WTC11 (cell line): ENCODE data around the gene NT5DC1. TPM values are rescaled to one million over a fixed set of nuclear protein-coding genes. Genes with fewer than 3 reads are reported as not detected.

Experiments
- ATAC-seq: fragments of 200-7000 bp; cut with Tn5 transposase; 2 replicates; pipeline ENCODE4 v1.10.0; 2021; ENCODE audit warnings: mild to moderate bottlenecking, moderate library complexity
- CTCF ChIA-PET: fragments of 300-600 bp; sonication (Branson Sonifier 250); formaldehyde crosslinking; loops from one replicate; lab custom pipeline; 2021; ENCODE audit warnings: antibody characterized with exemption; lab: Charles Lee
- POLR2A ChIA-PET: fragments of 350-600 bp; sonication (Branson Sonifier 250); formaldehyde crosslinking; loops from one replicate; lab custom pipeline; 2021; ENCODE audit warnings: antibody characterized with exemption; lab: Charles Lee
- DNase-seq: peaks from one replicate; pipeline ENCODE4 v3.0.0; 2021; ENCODE audit warnings: low spot score
- H3K27ac Mint-ChIP-seq: 2 replicates; pipeline ENCODE4 v1.8.0; 2021; ENCODE audit warnings: mixed read lengths
- H3K27me3 Mint-ChIP-seq: 2 replicates; pipeline ENCODE4 v1.8.0; 2021; ENCODE audit warnings: low read depth, mild to moderate bottlenecking, moderate library complexity, mixed read lengths
- H3K36me3 Mint-ChIP-seq: 2 replicates; pipeline ENCODE4 v1.8.0; 2021; ENCODE audit warnings: mixed read lengths
- H3K4me1 Mint-ChIP-seq: 2 replicates; pipeline ENCODE4 v1.8.0; 2022; ENCODE audit warnings: mixed read lengths
- H3K4me3 Mint-ChIP-seq: 2 replicates; pipeline ENCODE4 v1.8.0; 2021; ENCODE audit warnings: mild to moderate bottlenecking, moderate library complexity, mixed read lengths
- H3K9me3 Mint-ChIP-seq: 2 replicates; pipeline ENCODE4 v1.8.0; 2021; ENCODE audit warnings: mixed read lengths
- CBFB ChIP-seq: sonication (generic); formaldehyde crosslinking; IDR thresholded peaks from 2 replicates; pipeline ENCODE4 v1.8.1; 2022; ENCODE audit warnings: mild to moderate bottlenecking, low read depth, missing genetic modification reagents
- CREB1 ChIP-seq: sonication (generic); formaldehyde crosslinking; IDR thresholded peaks from 2 replicates; pipeline ENCODE4 v1.8.0; 2023; ENCODE audit warnings: mild to moderate bottlenecking, missing genetic modification reagents
- FOXK1 ChIP-seq: sonication (generic); formaldehyde crosslinking; IDR thresholded peaks from 2 replicates; pipeline ENCODE4 v1.8.0; 2022; ENCODE audit warnings: mild to moderate bottlenecking, moderate library complexity, missing genetic modification reagents
- GRHL2 ChIP-seq: fragments of 250-450 bp; sonication (Bioruptor Pico); IDR thresholded peaks from 2 replicates; pipeline ENCODE4 v1.8.0; 2022; ENCODE audit warnings: mild to moderate bottlenecking, moderate library complexity; ENCODE audit not compliant: insufficient replicate concordance, severe bottlenecking
- JUN ChIP-seq: sonication (generic); formaldehyde crosslinking; IDR thresholded peaks from 2 replicates; pipeline ENCODE4 v1.8.0; 2023; ENCODE audit warnings: mild to moderate bottlenecking, missing genetic modification reagents
- NR1H2 ChIP-seq: sonication (generic); formaldehyde crosslinking; IDR thresholded peaks from 2 replicates; pipeline ENCODE4 v1.9.0; 2021; ENCODE audit warnings: mild to moderate bottlenecking, moderate library complexity, missing genetic modification reagents
- SMAD3 ChIP-seq: sonication (generic); formaldehyde crosslinking; IDR thresholded peaks from 2 replicates; pipeline ENCODE4 v1.8.0; 2022; ENCODE audit warnings: missing genetic modification reagents, mild to moderate bottlenecking, borderline replicate concordance
- ZNF263 ChIP-seq: sonication (generic); formaldehyde crosslinking; IDR thresholded peaks from 2 replicates; pipeline ENCODE4 v1.8.1; 2022; ENCODE audit warnings: low read depth, mild to moderate bottlenecking, moderate library complexity, missing genetic modification reagents
- total RNA-seq: library from RNA; stranded (reverse); gene quantifications from 3 replicates; pipeline ENCODE4 v1.2.3, GENCODE V29; 2021
- TF ChIP-seq, protein P1 (sequence below): sonication (generic); formaldehyde crosslinking; IDR thresholded peaks from 2 replicates; pipeline ENCODE4 v1.8.1; 2022; ENCODE audit warnings: low read depth, missing genetic modification reagents, borderline replicate concordance
- TF ChIP-seq, protein P2 (sequence below): sonication (generic); formaldehyde crosslinking; conservative IDR thresholded peaks from 2 replicates; pipeline ENCODE4 v1.8.1; 2022; ENCODE audit warnings: mild to moderate bottlenecking, missing genetic modification reagents
- TF ChIP-seq, protein P3 (sequence below): sonication (generic); formaldehyde crosslinking; IDR thresholded peaks from 2 replicates; pipeline ENCODE4 v1.8.1; 2022; ENCODE audit warnings: missing genetic modification reagents, borderline replicate concordance
- TF ChIP-seq, protein P4 (sequence below): sonication (generic); formaldehyde crosslinking; IDR thresholded peaks from 2 replicates; pipeline ENCODE4 v1.8.0; 2022; ENCODE audit warnings: mild to moderate bottlenecking, missing genetic modification reagents
- TF ChIP-seq, protein P5 (sequence below): fragments of 250-450 bp; sonication (Bioruptor Pico); IDR thresholded peaks from 2 replicates; pipeline ENCODE4 v1.9.0; 2021; ENCODE audit warnings: mild to moderate bottlenecking
- TF ChIP-seq, protein P6 (sequence below): fragments of 200-600 bp; IDR thresholded peaks from 2 replicates; pipeline ENCODE4 v1.8.0; 2022; ENCODE audit warnings: antibody characterized with exemption

NT5DC1 gene
- total RNA-seq, 1 experiment from 2014 or later, result 67.9 TPM

DNA sequence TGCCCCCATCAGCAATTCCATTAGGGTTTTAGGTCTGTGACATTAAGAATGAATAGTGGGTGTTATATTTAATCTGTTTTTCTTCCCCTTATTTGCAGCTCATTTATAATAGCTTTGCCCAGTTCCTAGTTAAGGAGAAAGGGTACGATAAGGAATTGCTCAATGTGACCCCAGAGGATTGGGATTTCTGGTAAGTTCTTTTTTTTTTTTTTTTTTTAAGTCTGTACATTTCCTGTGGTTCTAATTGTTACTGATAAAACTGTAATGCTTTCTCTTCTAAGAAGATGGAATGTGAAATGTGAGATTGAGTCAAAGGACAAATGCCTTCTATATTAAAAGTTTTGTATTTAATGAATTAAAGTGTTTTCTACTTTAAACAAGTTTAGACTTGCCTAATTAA lies 5.5 kb downstream of the NT5DC1 start (continued):
- TF ChIP-seq NR1H2 (CRISPR knock-in tag), result no peak
- TF ChIP-seq SMAD3 (CRISPR knock-in tag), result no peak
- TF ChIP-seq, protein P1, sequence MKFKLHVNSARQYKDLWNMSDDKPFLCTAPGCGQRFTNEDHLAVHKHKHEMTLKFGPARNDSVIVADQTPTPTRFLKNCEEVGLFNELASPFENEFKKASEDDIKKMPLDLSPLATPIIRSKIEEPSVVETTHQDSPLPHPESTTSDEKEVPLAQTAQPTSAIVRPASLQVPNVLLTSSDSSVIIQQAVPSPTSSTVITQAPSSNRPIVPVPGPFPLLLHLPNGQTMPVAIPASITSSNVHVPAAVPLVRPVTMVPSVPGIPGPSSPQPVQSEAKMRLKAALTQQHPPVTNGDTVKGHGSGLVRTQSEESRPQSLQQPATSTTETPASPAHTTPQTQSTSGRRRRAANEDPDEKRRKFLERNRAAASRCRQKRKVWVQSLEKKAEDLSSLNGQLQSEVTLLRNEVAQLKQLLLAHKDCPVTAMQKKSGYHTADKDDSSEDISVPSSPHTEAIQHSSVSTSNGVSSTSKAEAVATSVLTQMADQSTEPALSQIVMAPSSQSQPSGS (CRISPR knock-in tag), result no peak

DNA sequence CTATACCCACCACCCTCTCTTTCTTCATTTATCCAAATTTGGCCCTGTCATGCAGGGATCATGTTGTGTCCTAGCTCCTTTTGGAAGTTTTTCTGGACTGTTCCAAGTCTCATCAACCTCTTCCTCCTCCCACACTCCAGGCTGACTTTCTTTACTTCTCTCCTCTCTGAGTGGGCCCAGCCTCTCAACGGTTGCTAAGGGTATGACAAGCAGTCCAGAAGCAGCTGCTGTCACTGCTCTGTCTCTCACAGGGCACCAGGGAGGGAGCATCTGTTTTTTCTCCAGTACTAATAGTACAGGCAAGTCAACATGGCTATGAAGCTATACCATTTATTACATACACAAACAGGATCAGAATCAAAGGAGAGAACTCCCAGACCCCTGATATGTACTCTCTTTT lies 8.2 kb downstream of the NT5DC1 start:
- peak overlapping the region; percentile 88 for H3K27ac Mint-ChIP-seq
- POLR2A ChIA-PET, result no interaction called here
- TF ChIP-seq, protein P2, sequence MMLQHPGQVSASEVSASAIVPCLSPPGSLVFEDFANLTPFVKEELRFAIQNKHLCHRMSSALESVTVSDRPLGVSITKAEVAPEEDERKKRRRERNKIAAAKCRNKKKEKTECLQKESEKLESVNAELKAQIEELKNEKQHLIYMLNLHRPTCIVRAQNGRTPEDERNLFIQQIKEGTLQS (CRISPR knock-in tag), result no peak
- TF ChIP-seq, protein P3, sequence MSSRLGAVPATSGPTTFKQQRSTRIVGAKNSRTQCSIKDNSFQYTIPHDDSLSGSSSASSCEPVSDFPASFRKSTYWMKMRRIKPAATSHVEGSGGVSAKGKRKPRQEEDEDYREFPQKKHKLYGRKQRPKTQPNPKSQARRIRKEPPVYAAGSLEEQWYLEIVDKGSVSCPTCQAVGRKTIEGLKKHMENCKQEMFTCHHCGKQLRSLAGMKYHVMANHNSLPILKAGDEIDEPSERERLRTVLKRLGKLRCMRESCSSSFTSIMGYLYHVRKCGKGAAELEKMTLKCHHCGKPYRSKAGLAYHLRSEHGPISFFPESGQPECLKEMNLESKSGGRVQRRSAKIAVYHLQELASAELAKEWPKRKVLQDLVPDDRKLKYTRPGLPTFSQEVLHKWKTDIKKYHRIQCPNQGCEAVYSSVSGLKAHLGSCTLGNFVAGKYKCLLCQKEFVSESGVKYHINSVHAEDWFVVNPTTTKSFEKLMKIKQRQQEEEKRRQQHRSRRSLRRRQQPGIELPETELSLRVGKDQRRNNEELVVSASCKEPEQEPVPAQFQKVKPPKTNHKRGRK (CRISPR knock-in tag), result no peak
- TF ChIP-seq CREB1 (CRISPR knock-in tag) (no peak), JUN (CRISPR knock-in tag) (no peak), ZNF263 (no peak), GRHL2 (CRISPR knock-in tag) (no peak)
- TF ChIP-seq, protein P4, sequence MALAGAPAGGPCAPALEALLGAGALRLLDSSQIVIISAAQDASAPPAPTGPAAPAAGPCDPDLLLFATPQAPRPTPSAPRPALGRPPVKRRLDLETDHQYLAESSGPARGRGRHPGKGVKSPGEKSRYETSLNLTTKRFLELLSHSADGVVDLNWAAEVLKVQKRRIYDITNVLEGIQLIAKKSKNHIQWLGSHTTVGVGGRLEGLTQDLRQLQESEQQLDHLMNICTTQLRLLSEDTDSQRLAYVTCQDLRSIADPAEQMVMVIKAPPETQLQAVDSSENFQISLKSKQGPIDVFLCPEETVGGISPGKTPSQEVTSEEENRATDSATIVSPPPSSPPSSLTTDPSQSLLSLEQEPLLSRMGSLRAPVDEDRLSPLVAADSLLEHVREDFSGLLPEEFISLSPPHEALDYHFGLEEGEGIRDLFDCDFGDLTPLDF (CRISPR knock-in tag), result no peak
- TF ChIP-seq, protein P5, sequence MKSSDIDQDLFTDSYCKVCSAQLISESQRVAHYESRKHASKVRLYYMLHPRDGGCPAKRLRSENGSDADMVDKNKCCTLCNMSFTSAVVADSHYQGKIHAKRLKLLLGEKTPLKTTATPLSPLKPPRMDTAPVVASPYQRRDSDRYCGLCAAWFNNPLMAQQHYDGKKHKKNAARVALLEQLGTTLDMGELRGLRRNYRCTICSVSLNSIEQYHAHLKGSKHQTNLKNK (CRISPR knock-in tag), result no peak
- H3K9me3 Mint-ChIP-seq, result no peaks in the 10 kb centered on the region
- DNase-seq, result no peak
- H3K4me1 Mint-ChIP-seq, result peaks cover 53% of the 10 kb centered on the region
- no peak; the same call in 1 of the 2 replicates for ATAC-seq
- H3K27me3 Mint-ChIP-seq, result no peaks in the 10 kb centered on the region
- H3K4me3 Mint-ChIP-seq, result no peak overlapping the region
- CTCF ChIA-PET, result interaction anchor here (1.3 kb wide), 1 partner anchor 98 kb away, joined by 3 read pairs; no protein-coding TSS in a partner anchor
- H3K36me3 Mint-ChIP-seq, result peaks cover 36% of the 10 kb centered on the region

DNA sequence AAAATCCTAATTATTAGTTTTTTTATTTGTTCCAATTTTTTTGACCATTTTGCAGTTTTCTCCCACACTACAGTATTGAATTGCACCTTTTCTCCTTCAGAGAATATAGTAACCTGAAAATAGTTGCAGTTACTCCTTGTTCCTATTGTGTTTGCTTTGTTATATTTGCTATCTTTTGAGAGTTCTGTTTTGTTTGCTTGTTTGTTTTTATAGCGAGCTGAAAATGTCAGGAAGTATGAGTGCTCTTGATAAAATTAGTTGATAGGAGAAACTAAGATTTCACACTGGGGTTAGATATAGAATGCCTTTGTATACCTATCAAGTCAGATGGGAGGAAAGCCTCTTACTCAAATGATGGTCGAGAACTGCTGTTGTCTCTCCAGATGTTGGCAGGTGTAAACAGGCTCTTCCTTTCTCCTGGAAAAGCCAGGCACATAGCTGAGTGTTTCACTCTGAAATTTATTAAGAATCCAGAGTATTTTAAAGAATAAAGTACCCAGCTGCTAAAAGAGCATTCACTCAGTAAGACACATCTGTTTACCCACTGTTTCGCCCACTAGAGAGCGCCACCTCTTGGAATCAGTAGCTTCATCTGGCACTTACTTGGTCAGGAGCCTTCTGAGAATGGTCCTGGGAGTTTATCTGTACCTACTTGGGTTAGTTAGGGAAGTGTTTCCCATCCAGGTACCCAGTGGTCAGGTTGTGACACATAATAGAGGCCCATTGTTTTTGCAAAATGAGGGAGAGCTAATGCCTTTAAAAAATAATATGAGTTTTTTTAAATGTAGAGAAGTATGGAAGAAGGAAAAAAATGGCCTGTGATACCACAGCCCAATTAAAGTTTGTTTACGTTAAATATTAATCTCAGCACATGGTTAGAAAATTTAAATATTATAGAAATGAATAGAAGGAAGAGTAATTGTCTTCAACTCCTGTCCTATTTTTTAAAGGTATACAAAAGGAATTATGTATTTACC lies 11.2 kb downstream of the NT5DC1 start:
- peaks cover 53% of the 10 kb centered on the region for H3K36me3 Mint-ChIP-seq
- DNase-seq, result peak; percentile 66
- TF ChIP-seq, protein P6, sequence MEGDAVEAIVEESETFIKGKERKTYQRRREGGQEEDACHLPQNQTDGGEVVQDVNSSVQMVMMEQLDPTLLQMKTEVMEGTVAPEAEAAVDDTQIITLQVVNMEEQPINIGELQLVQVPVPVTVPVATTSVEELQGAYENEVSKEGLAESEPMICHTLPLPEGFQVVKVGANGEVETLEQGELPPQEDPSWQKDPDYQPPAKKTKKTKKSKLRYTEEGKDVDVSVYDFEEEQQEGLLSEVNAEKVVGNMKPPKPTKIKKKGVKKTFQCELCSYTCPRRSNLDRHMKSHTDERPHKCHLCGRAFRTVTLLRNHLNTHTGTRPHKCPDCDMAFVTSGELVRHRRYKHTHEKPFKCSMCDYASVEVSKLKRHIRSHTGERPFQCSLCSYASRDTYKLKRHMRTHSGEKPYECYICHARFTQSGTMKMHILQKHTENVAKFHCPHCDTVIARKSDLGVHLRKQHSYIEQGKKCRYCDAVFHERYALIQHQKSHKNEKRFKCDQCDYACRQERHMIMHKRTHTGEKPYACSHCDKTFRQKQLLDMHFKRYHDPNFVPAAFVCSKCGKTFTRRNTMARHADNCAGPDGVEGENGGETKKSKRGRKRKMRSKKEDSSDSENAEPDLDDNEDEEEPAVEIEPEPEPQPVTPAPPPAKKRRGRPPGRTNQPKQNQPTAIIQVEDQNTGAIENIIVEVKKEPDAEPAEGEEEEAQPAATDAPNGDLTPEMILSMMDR, result peak; percentile 41
- TF ChIP-seq CBFB (CRISPR knock-in tag) (no peak), FOXK1 (no peak)
- TF ChIP-seq, all 79 proteins: peak for 1
- CTCF ChIA-PET, result interaction anchor here (0.6 to 2.1 kb wide), 22 partner anchors 8 to 215 kb away, joined by 3 to 18 read pairs (median 4); partner anchors contain the start of genes COL10A1 and NT5DC1
- no peaks in the 10 kb centered on the region for H3K27me3 Mint-ChIP-seq
- peaks cover 23% of the 10 kb centered on the region for H3K4me1 Mint-ChIP-seq
- peak; percentile 90 for ATAC-seq
- POLR2A ChIA-PET, result interaction anchor here (1.1 kb wide), 1 partner anchor 11 kb away, joined by 3 read pairs; the partner anchor contains the start of gene NT5DC1
- no peak overlapping the region for H3K27ac Mint-ChIP-seq
- no peak overlapping the region for H3K4me3 Mint-ChIP-seq
- H3K9me3 Mint-ChIP-seq, result no peaks in the 10 kb centered on the region
